HG02970 (cell line): ENCODE results near the gene OBSCN.

Experiments used
- ATAC-seq: cut with Tn5 transposase; IDR thresholded peaks from one replicate; pipeline ENCODE4 v1.9.1; 2021; ENCODE audit warnings: mild to moderate bottlenecking, moderate library complexity, moderate number of reproducible peaks; ENCODE audit not compliant: unreplicated experiment, low FRiP score

Gene OBSCN

DNA sequence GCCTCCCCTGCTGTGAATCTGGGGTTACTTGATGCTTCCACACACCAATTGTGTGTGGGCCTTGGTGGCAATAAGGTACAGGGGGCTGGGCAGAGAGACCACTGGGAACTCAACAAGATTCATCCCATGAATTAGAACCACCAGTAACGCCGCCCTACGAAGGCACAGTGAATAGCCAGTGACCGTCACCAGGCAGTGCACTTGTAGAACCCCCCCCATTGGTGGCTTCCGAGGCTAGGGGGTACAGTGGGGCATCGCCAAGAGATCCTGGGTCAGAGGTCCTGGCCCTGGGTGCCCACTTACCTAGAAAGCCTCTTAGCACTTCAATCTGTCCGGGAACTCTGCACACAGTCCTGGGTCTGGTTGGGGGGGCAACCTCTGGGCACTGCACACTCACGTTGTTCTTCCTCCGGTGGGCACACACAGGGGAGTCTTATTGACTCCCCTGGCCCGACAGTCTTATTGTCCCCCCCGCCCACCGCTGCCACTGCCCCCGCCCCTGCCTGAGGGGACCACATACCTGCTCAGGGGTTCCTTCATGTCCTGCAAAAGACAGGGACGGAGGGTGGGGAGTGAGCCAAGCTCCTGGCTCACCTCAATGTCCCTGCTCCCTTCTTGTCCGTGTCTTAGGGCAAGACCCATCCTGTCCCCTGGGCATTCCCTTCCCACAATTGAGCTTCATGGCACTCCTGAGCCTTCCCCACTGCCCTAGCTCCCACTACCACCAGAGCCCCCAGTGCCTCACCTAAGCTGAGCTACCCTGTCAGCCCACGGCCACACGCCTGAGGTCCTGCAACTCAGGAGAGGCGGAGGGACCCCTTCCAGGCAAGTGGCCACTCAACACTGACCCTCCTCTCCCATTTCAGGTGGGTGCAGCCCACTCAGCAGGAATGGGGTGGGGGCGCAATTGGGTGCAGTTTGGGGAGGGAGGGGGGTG lies 201.3 kb downstream of the OBSCN start:
- no peak for ATAC-seq

DNA sequence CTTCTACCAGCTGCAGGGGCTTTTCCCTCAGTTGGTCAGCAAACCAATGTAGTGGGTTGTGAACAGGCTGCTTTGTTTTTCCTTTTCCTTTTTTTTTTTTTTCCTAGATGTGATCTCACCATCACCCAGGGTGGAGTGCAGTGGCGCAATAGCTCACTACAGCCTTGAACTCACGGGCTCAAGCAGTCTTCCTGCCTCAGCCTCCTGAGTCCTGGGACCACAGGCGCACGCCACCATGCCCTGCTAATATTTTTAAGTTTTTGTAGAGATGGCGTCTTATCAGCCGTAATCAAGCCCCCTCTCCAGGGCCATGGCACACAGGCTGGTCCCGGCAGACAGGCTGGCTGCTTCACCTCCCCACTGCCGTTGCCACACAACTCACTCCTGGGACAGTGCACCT lies 202.2 kb downstream of the OBSCN start:
- no peak for ATAC-seq

DNA sequence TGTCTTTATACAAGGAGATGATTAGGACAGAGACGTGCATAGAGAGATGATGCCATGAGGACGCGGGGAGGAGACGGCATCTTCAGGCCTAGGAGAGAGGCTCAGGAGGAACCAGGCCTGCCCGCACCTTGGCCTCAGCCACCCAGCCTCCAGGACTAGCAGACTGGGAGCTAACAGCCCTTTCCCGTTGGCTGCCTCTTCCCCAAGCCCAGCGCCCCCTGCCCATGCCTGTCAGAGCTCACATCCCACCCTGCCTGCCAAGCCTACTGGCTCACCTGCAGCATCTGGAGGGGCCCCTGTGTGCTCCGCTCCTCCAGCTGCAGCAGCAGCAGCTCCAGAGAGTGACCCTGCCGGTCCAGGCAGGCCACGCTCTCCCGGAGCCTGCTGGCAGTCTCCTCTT lies 202.8 kb downstream of the OBSCN start:
- no peak for ATAC-seq

DNA sequence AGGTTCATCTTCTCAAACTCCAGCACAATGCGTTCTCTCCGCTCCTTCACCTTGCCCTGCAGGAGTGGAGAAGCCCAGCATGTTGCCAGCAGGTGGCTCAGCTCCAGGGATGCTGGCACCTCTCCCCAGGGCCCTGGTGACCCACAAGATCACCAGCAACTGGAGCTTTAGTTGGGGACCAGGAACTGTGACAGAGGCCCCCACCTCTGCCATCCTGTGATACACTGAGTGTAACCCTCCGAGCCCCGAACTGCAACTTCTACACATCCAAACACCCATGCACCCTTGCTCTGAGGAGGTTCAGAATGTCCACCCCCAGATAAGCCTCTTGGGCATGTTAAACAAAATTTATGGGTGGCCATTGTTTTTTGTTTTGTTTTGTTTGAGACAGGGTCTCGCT lies 203.3 kb downstream of the OBSCN start:
- ATAC-seq = no peak

DNA sequence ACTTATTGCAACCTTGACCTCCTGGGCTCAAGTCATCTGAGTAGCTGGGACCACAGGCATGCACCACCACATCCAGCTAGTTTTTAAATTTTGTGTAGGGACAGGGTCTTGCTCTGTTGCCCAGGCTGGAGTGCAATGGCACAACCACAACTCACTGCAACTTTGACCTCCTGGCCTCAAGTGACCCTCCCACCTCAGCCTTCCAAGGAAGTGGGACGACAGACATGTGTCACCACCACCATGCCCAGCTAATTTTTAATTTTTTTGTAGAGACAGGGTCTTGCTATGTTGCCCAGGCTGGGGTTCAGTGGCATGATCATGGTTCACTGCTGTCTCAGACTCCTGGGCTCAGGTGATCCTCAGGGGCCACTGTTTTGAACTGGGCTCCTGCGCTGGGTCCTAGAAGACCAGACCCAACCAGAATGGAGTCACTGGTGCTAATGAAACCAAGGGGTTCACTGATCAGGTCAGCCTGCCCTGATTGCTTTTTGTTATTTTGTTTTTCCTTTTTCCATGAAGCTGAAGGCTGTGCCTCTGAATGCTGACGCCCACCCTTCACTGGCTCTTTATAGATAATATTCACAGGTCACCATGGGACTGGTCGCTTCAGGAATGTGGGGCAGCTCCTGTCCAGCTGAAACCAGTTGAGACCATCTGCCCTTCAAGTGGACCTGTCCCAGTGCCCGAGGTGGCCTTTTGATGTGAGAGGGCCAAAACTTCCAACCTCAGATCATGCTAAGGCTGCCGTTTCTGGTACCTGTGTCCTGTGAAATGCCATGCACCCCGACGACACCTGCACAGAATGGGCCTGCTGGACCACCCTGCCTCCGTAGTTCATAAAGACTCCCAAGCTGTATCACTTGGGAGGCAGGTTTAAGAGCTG lies 203.9 kb downstream of the OBSCN start:
- no peak for ATAC-seq

DNA sequence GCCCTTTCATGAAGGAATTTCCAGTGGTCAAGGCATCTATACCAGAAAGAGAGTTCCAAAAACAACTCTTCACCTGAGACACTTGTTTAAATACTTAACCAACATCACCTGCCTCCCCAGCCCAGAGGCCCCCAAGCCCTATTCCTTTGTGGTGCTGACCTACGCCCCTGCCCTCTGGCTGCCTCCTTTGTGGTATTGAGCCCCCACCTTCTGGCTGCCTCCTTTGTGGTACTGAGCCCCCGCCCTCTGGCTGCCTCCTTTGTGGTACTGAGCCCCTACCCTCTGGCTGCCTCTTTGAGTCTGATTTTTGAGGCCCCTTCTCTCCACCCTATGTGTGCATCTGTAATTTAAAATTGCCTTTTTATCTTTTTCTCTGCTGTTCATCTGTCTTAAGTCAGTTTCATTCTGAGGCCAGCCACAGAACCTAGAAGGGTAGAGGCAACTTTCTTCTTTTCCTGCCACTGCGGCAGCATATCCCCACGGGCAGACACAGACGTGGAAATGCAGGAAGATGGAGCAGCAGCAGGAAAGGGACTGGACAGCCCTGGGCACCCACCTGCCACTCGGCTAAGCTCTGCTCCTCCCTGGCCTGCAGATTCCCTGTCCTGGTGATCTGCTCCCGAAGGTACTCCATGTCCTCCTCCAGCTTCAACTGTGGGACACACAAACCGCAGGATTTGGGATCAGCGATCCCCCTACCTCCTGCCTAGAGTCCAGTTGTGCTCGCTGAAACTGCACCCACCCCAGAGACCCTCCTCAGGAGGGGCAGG lies 205.6 kb downstream of the OBSCN start:
- ATAC-seq = no peak

DNA sequence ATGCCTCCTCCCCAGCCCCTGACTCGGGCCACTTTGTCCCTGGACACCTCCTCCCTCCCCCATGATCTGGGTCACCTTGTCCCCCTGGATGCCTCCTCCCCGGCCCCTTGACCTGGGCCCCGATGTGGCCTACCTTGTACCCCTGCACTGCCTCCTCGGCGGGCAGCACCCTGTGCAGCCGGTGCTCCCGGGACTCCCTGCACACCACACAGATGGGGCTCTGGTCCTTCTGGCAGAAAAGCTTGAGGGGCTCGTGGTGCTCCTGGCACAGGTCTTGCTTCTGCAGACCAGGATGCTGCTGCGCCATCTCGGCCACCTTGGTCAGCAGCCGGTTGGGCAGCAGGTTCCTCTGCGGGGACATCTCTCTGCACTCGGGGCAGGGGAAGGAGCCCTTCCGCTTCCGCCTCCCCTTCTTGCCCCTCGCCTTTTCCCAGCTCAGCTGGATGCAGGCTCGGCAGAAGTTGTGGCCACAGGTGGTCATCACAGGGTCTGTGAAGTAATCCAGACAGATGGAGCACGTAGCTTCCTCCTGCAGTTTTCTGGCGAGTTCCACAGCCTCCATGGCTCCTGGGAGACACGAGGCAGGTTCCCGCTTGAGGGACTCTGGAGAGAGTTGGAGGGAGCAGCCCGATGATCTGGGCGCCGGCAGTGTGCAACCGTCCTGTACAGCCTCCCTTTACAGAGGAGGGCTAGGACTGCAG lies 206.8 kb downstream of the OBSCN start:
- ATAC-seq = no peak

DNA sequence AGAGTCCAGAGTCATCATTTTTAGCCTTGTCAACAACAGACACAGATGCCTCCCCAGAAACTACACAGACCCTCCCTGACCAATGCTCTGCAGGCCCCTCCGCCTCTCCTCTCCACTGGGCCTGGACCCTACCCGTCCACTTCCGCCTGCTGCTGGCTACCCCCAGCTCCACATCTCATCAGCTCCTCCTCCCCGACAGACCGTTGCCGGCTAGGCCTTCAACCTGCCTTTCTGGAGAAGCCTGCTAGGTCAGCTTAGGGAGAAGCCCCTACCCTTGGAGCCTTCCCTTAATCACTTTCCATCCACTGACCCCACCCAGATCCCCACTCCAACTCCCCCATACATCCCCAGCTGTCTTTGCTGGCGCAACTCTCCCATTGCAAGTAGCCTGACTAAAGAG lies 207.4 kb downstream of the OBSCN start:
- no peak for ATAC-seq

DNA sequence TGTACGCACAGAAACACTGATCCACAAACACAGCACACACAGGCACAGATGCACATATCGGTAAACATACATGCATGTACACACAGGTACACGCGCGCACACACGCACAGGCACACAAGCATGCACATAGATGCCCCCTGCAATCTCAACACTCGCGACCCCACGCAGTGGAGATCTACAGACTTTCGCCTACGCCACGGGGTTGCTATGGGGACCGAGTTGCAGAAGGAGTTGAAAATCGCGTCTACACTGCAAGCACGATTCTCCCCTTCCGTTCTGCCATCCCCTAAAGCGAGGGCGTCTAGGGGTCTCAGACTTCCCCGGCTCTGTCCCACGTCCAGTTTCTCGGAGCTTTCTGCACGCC lies 208.0 kb downstream of the OBSCN start:
- ATAC-seq = no peak

DNA sequence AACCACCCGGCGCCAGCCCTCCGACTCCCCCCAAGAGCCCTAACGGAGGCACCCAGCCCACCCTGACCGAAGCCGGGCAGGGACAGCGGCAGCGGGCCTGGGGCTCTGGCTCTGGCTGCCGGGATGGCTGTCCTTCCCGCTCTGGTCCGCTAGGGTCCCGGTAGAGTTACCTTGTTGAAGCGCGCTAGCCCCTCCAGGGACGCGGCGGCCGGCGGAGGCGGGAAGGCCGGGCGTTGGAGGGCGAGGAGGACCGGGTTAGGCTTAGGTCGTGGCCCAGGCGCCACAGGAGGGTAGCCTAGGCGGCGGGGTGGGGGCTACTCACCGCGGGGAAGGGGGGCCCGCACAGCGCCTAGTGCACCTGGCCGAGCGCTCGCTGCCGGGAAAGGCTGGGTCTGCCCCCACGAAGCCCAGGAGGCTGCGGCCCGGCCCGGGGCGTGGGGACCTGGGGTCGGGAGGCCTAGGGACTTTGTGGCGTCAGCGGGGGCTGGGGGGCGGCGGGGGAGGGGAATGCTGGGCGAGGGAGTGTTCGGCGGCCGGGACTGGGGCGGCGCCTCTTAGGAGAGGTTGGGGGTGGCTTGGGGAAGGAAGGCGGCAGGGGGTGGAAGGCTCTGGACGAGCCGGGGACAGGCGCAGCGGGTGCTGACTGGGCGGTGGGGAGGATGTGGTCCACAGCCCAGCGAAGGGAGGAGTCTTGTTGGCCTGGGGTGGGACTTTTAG lies 208.5 kb downstream of the OBSCN start, which contains the start of gene TRIM17:
Gene TRIM17 (minus strand): TSS at position 645 of the 717 bp plus-strand sequence. CDS start 1,789 bp downstream, outside the sequence.
- ATAC-seq = no peak

DNA sequence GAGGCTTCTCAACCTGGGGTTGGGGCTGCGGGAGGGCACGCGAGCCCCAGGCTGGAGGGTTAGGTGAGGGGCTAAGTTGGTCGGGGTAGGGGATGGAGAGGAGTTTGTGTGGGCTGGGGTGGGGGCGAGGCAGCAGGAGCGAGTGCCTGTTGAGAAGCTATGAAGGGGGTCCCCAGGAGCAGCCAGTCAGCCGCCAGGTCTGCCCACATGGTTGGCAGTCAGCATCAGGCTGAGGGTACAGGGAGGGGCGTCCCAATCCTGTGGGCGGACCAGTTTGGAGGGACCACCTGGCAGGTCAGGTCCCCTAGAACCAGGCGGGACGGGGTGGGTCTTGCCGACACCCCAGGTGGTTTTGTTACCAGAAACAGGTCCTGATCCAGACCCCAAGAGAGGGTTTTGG lies 209.2 kb downstream of the OBSCN start:
- no peak for ATAC-seq

DNA sequence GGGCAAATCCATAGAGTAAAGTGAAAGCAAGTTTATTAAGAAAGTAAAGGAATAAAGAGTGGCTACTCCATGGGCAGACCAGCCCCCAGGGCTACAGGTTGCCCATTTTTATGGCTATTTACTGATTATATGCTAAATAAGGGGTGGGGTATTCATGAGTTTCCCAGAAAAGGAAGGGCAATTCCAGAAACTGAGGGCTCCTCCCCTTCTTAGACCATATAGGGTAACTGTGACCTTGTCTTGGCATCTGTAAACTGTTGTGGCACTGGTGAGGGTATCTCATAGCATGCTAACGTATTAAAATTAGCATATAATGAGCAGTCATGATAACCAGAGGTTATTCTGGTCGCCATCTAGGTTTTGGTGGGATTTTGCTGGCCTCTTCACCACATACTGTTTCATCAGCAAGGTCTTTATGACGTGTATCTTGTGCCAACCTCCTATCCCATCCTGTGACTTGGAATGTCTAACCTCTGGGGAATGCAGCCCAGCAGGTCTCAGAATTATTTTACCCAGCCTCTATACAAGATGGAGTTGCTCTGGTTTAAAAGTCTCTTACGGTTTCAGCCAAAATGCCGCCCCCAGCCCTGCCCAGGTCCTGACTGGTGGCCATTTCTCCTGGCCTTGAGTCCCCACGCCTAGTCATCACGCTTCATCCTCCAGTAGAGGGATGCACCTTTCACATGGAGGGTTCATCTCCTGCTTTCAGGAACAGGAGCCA lies 209.8 kb downstream of the OBSCN start:
- no peak for ATAC-seq

DNA sequence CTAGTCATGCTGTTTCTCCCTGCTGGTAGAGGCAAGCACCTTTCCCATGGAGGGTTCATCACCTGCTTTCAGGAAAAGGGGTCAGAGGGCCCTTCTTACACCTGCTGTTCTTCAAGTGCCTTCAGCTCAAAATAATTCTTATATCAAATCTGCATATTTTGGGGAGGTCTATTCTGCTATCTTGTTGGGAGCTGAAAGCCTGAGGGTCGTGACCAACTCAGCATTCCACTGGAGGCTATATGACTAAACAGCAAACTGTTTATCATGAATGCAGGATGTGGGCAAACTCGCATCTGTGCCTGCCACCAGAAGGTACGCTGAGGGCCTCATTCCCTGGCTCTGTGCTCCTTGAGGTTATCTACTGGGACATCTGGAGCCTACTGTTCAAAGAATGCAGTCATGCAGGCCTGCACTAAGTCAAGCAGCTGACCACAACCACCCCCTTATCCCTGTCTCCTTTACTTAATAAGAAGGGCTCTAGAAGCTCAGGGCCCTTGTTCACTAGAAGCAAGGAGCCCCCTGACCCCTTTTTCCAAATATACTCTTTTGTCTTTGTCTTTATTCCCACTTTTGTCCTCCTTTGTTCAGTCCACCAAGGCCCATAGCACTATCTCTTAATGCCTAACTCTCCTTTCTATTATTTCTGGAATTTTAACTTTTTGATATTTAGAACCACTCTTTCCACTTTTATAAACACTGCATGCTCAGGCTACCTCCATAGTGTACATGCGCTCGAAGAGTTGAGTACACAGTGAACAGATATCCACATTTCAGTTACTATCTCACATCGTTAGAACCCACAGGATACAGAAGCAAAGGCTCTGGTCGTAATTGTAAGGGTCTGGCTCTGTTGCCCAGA lies 213.4 kb downstream of the OBSCN start:
- no peak for ATAC-seq

DNA sequence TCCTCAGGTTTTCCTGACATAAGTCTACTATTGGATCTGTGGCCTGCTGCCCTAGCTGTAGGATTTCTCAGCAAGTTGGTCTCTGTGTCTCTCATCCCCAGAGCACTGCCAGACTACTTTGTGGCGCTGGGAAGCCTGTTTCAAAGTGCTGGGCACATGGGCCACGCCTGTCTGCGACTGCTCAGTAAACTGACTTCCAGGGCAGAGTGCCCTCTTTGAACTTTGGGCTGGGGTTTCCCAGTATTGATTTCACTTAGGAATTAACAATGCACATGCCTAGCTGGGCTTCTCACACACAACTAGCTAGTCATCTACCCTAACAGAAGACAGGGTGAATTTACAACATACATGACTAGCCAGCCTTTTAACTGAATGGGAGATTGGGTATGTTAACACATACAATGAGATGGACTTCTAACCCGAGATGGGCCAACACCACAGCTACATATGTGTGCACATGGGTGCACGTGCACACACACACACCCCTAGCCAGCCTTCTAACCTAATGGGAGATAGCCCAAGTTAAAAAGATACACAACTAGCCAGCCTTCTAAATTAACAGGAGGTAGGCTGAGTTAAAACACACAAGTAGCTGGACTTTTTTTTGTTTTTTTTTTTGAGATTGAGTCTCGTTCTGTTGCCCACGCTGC lies 215.7 kb downstream of the OBSCN start:
- ATAC-seq = no peak

DNA sequence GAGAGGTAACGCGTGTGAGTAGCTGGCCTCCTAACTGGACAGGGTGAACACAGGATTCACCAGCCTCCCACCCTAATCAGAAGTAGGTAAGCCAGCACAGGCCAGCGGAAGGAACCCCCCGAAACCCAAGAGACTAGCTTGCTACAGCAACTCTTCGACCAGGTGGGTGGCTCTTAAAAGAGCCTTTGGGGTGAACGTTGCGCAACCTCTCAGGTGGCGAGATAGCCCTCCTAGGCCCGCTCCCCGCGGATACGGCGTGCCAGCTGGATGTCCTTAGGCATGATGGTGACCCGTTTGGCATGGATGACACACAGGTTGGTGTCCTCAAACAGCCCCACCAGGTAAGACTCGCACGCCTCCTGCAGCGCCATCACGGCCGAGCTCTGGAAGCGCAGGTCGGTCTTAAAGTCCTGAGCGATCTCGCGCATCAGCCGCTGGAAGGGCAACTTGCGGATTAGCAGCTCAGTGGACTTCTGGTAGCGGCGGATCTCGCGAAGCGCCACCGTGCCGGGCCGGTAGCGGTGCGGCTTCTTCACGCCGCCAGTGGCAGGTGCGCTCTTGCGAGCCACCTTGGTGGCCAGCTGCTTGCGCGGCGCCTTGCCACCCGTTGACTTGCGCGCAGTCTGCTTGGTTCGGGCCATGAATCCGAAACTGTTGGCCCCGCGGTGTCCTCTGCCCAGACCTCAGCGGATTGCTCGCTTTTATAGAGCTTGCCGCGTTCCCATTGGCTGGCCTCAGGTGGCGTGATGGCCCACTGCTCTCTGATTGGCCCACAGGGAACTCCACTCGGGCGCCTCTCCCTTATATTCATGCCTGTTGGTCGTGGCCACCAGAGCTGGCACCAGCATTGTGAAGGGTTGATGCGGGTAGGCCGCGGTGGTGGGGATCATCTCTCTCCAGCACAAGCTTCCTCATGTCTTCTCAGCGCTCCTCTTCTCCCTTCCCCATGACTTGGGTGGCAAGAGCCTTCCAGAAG lies 217.1 kb downstream of the OBSCN start:
- ATAC-seq = no peak

DNA sequence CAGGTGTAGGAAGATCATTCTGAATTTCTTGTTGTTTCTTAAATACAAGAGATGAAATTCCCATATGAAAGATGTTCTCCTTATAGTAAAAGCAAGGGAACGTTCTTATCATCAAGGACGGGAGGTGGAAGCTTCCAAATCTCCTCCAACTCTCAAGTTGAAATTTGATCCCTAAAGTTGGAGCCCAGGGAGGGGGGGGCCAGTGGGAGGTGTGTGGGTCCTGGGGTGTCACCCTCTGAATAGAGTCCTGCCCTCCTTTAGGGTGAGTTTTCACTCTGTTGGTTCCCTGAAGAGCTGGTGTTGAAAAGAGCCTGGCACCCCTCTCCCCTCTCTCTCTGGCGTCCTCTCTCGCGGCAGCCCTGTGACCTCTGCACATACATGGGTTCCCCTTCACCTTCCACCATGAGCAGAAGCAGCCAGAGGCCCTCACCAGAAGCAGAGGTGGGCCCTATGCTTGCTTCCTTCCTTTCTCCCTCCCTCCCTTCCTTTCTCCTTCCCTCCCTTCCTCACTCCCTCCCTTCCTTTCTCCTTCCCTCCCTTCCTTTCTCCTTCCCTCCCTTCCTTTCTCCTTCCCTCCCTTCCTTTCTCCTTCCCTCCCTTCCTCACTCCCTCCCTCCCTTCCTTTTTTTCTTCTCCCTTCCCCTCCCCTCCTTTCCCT lies 218.8 kb downstream of the OBSCN start:
- ATAC-seq = no peak
